Right renal pelvis (tissue), 4 donors: ENCODE results near the gene SPATS2. TPM values are rescaled to one million over a fixed set of nuclear protein-coding genes. Genes with fewer than 3 reads are reported as not detected.
"Not testable (repeated sequence)": the region's sequence is repeated elsewhere in the genome, so short reads cannot be mapped to it uniquely, and the experiment has no call there.

ENCODE experiments used
- DNase-seq, 4 donors: peaks; one replicate each; pipeline ENCODE4 v3.0.0-alpha.2; 2013; ENCODE audit warnings: low read depth in 4 of 4, low spot score in 3 of 4, missing footprints in 1 of 4
- polyA plus RNA-seq, 4 donors: library from polyadenylated mRNA; unstranded; fragments of 120-200 nt; gene quantifications; one replicate each; pipeline ENCODE4 v1.2.1, GENCODE V29; 2013; ENCODE audit not compliant: insufficient read length in 4 of 4

Gene SPATS2
- polyA plus RNA-seq, 4 donors: 45.0 to 49.8 (median 47.8) TPM

DNA sequence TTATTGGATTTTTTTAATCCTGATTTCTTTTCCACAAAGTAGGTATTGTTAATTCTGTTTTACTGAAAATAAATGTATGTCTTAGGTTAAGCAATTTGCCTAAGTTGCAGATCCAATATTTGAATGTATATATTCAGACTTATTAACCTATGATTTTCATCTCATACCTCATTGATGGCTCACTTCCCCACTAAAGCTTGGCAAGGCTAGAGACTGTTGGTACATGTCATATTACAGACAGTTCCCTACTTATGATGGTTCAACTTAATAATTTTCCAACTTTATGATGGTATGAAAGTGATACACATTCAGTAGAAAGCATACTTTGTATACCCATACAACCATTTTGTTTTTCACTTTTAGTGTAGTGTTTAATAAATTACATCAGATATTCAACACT, 138.4 kb downstream of the SPATS2 start:
- no peak for DNase-seq

DNA sequence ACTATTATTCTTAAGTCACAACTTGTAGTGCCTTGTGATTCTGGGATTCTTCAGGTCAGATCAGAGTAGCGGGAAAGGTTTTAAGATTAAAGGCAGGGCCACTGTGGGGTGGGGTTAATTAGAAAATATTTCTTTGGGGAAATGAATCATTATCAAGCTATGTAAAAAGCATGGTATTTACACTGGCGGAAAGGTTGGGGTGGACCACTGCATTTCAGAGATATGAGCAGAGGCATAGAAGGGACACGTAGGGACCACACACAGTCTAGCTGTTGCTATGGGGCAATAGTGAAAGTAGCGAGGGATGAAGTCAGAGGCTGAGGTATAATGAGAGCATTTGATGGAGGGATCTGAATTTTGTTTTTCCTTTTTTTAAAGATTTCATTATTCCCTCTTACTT, 139.9 kb downstream of the SPATS2 start:
- no peak for DNase-seq

DNA sequence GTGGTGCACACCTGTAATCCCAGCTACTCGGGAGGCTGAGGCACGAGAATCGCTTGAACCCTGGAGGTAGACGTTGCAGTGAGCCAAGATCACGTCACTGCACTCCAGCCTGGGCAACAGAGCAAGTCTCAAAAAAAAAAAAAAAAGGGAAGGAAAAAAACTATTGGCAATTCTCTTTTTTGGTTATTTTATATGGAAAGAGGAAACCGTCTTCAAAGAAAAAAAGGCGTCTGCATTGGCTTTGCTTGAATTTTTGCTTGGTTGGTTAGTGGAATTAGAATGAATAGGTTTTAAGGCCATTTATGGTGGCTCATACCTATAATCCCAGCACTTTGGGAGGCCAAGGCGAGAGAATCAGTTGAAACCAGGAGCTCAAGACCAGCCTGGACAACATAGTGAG, 142.4 kb downstream of the SPATS2 start:
- not testable (repeated sequence) for DNase-seq

DNA sequence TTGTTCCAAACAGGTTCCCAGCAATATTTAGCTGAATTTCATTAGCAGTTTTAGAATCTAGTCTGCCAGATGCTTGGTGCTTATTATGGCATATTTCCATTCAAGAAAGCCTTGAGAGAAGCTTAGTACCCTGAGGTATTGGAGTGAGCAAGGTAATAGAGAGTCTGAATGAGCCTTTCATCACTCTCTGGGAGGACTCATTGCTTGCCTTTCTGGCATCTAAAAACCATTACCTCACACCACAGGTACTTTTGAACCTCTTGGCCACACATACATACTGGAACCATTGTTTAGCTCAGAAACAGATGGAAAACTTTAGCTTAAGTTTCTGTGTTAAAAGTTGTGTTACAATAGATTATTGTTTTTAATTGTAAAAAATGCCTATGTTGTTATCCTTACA, 144.1 kb downstream of the SPATS2 start:
- DNase-seq: no peak

DNA sequence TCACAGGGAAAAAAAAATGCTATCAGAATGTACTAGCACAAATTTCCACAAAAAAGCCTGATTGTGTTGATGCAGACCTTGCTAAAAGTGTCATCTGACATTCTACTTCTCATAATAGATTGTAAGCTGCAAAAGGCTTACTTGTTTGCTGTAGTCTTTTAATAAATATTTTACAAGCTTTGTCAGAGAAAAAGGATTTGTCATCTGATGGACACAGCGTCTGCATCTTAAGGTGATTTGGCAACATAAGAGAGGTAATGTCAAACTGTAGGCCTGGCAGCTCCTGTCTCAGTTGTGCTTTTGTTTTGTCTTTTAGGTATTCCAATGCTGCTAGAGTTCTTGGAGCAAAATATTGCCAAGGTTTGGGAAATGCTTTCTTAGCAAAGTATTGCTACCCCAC, 145.3 kb downstream of the SPATS2 start:
- no peak for DNase-seq

DNA sequence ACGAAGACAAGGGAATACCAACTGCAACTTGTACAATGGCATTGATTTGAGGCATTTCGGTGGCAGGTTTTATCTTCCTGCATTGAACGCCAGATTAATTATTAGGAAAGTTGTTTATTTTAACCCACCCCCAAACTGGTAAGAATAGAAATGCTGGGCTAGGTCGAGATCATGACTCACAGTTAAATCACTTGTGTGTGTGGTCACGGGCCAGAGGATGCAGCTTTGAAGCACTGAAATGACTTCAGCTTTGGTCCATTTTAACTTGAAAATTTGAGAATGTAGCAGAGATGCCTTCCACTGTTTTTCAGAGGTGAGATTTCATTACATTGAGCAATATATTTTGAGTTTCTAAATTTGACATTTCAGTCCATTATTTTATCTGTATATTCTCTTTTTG, 148.0 kb downstream of the SPATS2 start:
- DNase-seq: no peak

DNA sequence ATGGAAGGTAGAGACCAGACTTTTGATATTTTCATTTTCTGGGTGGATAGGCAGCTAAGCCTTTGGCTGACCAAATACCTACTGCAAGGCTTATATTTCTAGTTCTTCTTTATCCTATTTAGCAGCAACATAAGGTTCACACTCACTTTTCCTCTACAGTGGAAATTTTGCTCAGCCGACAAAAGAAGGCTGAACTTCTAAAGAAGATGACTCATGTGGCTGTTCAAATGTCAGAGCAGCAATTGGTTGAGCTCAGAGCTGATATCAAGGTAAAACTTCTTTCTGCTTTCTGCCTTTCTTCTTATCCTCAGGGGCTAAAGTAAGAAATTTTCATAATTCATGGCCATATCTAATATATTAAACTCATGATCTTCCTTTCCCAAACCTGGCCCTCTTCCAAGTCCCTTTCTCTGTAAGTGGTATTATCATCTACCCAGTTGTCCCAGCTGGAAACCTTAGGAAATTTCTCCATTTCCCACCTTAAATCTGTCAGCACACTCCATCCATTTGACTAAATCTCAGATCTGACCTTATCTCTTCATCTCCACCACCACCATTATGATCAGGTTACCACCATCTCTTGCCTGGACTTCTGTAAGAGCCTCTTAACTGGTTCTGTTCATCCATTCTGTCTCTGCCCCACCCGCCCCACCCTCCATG, 151.8 kb downstream of the SPATS2 start:
- no peak for DNase-seq

DNA sequence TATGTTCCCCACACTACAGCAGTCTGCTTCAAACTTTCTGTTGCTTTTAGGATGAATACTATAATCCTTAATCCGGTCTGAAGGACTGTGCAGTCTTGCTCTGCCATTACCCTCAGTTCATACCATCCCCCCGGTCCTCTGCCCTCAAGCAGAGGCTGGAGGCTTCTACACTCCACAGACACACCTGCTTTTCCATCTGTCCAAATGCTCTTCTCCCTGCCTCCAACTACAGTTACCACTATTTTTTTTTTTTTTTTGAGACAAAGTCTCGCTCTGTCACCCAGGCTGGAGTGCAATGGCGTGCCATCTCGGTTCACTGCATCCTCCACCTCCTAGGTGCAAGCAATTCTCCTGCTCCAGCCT, 152.3 kb downstream of the SPATS2 start:
- no peak for DNase-seq

DNA sequence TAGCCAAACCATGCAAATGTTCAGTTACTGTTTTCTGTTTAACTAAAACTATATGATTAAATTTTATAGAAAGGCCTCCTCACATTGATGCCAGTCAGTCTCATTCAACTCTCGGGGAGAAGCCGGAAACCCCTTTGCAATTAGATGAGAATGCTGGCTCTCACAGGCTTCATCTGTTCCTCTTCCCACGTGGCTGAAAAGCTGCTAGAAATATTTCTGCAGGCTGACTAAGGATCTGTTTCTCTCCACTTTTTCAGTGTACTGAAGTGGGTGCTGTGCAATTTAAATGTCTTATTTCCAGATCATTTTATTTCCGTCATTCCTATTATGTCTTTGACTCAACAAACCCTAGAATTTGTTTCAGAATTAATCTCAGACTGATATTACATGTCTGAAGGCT, 154.1 kb downstream of the SPATS2 start:
- DNase-seq: no peak

DNA sequence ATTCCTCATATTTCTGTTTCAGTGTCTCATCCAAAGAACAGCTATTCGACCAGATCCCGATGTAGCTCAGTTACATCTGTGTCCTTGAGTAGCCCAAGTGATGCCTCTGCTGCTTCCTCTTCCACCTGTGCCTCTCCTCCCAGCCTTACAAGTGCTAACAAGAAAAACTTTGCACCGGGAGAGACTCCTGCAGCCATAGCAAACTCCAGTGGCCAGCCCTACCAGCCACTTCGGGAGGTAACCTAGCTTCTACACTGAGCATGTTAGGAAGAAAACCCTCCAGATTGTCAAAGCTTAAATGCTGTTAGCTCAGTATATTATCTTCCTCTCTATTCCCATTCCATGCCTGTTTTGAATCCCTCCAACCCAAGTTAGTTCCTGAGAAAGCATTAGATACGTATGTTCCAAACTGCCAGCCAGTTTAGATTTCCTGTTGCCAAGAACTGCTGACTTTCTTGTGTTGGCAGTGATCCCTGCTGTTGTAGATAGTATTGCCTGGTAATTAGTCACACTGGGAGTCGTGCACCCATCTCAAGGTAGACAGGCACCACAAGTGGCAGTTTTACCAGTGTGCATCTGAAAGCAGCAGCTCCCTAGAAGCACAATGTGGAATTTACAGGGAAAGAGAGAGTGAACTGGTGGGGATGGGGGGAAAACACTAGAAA, 157.5 kb downstream of the SPATS2 start:
- DNase-seq: no peak

DNA sequence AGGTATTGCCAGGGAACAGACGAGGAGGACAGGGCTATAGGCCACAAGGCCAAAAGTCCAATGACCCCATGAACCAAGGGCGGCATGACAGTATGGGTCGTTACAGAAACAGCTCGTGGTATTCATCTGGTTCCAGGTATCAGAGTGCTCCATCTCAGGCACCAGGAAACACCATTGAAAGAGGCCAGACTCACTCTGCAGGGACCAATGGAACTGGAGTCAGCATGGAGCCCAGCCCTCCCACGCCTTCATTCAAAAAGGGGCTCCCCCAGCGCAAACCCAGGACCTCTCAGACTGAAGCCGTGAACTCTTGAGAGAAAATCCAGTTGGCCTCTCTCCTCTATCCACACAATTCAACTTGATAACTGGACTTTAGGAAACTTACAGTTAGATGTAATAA, 158.7 kb downstream of the SPATS2 start:
- no peak for DNase-seq

DNA sequence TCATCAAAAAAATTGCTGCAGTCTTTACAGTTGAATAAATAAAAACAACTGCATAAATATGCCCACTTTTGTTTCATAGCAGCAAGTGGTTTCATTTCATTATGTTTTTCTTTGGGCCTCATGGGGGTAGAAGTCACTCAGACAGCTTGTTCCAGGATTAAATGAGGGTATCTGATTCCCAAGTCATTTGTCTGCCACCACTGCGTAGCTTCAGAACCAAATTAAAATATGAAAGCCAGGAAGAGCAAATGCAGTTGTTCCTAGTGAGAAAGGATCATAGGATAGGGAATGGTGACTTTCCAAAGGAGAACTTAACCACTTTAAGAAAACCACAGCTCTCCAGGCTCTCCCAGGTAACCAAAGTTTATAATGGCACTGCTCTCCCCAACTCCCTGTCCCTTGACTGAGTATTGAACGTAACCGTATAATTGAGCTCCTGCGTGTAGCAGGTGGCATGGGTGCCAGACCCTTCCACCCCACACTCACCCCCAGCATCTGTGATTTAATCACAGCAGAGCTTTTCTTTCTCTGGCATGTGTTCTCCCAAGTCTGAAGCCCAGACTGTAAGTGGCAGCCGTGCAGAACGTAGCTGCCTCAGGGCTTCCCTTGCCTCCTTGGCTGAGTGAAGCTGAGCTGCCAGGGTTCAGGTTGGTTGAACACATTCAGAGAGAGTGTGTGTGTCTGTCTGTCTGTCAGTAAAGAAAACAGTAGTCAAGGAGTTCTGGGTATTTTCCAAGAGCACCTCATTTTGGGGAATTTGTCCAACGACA, 160.3 kb downstream of the SPATS2 start:
- DNase-seq: peak in 1 of 4 donors; percentile 67

DNA sequence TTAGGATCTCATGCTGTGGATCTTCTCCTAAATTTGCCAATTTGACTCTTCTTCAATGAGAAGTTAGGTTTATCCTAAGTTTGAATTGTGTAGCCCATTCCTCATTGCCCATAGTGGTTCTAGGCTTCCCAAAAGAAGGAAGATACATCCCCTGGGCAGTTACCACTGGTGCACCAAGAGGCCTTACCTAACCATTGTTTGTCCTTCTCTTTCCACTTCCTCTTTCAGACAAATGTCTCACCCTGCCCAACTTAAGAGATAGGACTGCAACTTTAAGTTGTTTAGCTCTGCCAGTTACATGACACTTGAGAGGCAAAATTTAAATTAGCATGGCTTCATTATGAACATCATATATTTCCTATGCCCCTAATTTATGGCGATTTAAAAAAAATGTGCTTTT, 162.2 kb downstream of the SPATS2 start:
- DNase-seq: no peak

DNA sequence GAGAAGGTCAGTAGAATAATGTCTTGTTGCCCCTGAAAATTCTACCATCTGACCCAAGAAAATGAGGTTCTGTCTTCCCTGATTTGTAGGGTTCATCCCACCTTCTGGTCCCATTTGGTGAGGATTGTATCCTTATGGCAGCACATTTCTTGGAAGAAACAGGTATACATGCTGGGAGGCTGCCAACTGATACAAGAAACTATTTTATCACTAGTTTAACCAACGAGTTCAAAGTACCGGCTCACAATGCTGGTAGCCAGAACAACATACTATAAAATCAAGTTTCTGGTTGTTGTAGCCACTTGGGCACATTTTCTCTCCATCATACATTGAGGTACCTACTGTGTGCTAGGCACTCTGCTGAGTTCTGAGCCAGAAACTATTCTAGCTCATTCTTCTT, 164.5 kb downstream of the SPATS2 start:
- DNase-seq: no peak

DNA sequence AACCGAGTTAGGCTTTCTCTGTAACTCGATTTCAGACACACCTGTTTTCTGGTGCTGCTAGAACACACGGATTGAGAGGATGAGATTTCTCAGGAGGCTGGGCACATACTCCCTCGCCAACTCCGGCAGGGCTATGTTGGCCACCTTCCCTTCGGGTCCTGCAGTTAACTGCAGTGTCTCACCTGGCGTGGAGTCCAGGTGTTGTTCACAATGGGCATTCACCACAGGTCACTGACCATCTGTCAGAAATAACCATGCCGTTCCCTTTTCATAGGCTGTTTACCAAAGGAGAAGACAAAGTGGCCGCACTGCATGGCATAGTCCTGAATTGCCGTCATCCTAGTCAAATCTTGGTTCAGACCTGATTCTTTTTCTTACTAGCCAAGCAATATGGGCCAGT, 166.1 kb downstream of the SPATS2 start:
- no peak for DNase-seq

DNA sequence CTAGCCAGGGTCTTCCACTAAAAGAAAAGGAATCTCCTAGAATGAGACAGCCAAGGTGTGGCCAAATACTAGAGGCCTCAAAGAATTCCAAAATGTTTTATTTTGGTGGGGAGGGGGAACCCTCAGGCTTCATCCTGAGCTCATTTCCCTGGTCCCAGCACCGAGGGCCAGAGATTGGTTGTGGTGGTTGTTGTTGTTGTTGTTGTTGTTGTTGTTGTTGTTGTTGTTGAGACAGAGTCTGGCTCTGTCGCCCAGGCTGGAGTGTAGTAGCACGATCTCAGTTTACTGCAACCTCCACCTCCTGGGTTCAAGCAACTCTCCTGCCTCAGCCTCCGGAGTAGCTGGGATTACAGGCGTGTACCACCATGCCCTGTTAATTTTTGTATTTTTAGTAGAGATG, 166.9 kb downstream of the SPATS2 start:
- not testable (repeated sequence) for DNase-seq

DNA sequence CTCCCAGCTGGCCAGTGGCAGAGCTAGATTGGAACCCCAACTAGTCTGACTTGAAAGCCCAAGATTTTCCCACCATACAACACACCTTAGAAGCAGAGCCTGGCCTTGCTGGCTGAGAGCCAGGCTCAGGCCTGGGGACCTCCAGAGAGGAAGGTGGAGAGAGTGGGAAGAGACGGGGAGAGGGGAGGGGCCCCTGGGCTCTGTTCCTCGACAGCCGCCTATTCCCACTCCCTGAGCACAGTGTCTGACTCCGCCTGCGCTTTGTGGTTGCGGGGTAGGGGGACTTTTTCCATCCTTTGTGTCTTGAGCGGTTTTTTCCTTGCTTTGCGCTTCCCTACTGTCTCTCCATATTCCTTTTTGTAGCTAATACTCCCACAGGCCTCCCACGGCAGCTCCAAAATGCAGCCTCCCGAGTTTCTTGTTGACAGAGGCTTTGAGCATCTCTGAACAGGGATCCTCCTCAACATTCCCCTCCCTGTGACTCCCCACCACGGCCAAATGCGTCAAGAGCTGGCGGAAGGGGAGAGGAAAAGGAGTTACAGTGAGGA, 167.5 kb downstream of the SPATS2 start:
- DNase-seq: no peak

DNA sequence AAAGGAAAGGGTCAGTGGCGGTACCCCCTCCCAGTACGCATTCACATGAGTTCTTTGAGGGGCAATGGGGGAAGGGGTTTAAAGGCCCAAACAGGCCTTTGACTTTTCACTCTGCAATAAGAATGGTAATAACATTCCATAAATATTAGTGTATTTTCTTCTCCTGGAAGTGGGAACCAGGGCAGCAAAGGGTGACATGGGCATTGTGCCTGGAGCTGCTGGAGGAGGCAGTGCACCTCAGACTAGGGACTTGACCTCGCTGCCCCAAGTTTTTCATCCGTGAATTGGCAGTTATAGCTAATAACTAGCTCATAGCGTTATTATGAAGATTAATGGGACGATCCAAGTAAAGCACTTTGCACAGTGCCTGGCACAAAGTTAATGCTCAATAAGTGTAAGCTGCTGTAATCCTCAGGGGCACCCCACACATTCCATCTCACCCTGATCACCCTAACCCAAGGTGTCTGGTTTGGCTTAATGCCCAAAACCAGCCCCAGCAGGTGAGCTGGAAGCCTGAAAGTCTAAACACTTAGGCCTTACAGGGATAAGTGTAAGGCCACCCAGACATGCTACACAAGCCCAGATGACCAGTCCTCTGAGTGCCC, 168.8 kb downstream of the SPATS2 start:
- no peak for DNase-seq

DNA sequence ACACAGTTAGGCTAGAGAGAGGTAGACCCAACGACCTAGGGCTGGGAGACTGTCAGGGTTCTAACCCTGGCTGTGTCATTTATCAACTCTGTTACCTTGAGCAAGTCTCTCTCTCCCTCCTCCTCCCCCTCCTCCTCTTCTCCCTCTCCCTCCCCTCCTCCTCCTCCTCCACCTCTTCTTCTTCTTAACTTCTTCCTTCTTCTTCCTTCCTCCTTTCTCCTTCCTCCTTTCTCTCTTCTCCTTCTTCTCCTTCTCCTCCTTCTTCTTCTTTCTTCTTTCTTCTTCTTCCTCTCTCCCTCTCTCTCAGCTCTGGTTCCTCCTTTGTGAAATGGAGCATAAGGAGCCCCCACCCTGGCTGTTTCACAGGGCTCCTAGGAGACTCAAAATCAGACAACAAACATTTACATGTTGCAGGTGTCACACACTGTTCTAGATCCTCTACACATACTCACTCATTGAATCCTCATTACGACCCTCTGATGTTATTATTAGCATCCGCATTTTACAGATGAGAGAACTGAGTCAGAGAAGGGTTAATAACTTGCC, 169.3 kb downstream of the SPATS2 start:
- DNase-seq: no peak

DNA sequence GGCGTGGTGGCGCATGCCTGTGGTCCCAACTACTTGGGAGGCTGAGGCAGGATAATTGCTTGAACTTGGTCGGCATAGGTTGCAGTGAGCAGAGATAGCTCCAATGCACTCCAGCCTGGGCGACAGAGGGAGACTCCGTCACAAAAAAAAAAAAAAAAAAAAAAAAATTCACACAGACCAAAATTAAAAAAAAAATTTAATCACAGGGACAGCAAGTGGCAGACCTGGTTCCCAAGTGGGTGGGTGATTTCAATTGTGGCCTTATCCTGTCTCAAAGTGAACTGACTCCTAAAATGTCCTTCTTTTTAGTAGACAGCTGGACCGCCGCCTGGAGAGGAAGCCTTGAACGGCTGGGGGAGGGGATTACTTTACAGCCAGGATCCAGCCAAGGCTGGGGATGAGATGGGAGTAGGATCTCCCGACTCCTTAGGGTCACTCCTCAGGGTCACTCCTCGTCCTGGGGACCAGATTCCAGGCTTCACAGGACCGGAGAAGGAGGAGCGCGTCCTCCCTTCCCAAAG, 170.0 kb downstream of the SPATS2 start:
- no peak for DNase-seq
